Panc1 (cell line): ENCODE data around the gene SULF2. TPM values are rescaled to one million over a fixed set of nuclear protein-coding genes. Genes with fewer than 3 reads are reported as not detected.

ENCODE experiments used
- ATAC-seq: fragments of 200-7000 bp; cut with Tn5 transposase; 2 replicates; pipeline ENCODE4 v1.9.1; 2020; ENCODE audit warnings: mild to moderate bottlenecking, moderate library complexity
- BruUV-seq: library from RNA; stranded (reverse); fragments of 400-500 nt; replicated peaks from 2 replicates; lab custom pipeline; 2021; lab: Mats Ljungman, UMichigan
- CTCF ChIA-PET: fragments of 300-600 bp; sonication (Branson Sonifier 250); formaldehyde crosslinking; loops from one replicate; lab custom pipeline; 2022; ENCODE audit warnings: antibody characterized with exemption; lab: Charles Lee
- POLR2A ChIA-PET: fragments of 300-600 bp; sonication (Branson Sonifier 250); formaldehyde crosslinking; loops from one replicate; lab custom pipeline; 2022; ENCODE audit warnings: antibody characterized with exemption; lab: Charles Lee
- DNase-seq: peaks from one replicate; pipeline ENCODE4 v3.0.0-alpha.2; 2010; ENCODE audit warnings: low read depth, low spot score
- H3K27ac ChIP-seq: 2 replicates; pipeline ENCODE4 v1.5.1; 2011; ENCODE audit warnings: mild to moderate bottlenecking, low read length, inconsistent platforms
- H3K27me3 ChIP-seq: fragments of 200-500 bp; sonication (Bioruptor generic); 2 replicates; pipeline ENCODE4 v1.6.0; 2014; ENCODE audit warnings: low read length, inconsistent platforms; ENCODE audit not compliant: control insufficient read depth, insufficient read depth
- H3K36me3 ChIP-seq: fragments of 200-500 bp; sonication (Bioruptor generic); 2 replicates; pipeline ENCODE4 v1.5.1; 2014; ENCODE audit warnings: inconsistent platforms, mild to moderate bottlenecking, low read length, moderate library complexity; ENCODE audit not compliant: control insufficient read depth, insufficient read depth
- H3K4me1 ChIP-seq: 2 replicates; pipeline ENCODE4 v1.5.1; 2011; ENCODE audit warnings: inconsistent platforms, mild to moderate bottlenecking, low read length, moderate library complexity; ENCODE audit not compliant: control insufficient read depth, insufficient read depth
- H3K4me3 ChIP-seq, 2 experiments: 2 replicates each; pipeline ENCODE4 v1.5.1; 2011 to 2012; ENCODE audit warnings: low read depth in 2 of 2, low read length in 2 of 2, mild to moderate bottlenecking in 2 of 2, inconsistent platforms in 1 of 2, moderate library complexity in 1 of 2
- H3K9me3 ChIP-seq: fragments of 200-500 bp; sonication (Bioruptor generic); 2 replicates; pipeline ENCODE4 v1.5.1; 2014; ENCODE audit warnings: low read depth, mild to moderate bottlenecking, inconsistent platforms, low read length, moderate library complexity; ENCODE audit not compliant: control insufficient read depth, insufficient read depth
- POLR2AphosphoS5 ChIP-seq: IDR thresholded peaks from 2 replicates; pipeline ENCODE4 v1.6.1; 2012; ENCODE audit warnings: mild to moderate bottlenecking, low read depth, low read length, moderate library complexity
- SIN3A ChIP-seq: IDR thresholded peaks from 2 replicates; pipeline ENCODE4 v1.6.1; 2012; ENCODE audit warnings: low read depth, mild to moderate bottlenecking, low read length, moderate library complexity, borderline replicate concordance; ENCODE audit not compliant: insufficient read depth
- TCF7L2 ChIP-seq: IDR thresholded peaks from 2 replicates; pipeline ENCODE4 v1.6.1; 2011; ENCODE audit warnings: mild to moderate bottlenecking, low read depth, low read length, inconsistent platforms
- in situ Hi-C: cut with HindIII; loops from 2 replicates; pipeline ENCODE4 v1.10.0; 2016; ENCODE audit warnings: low sequenced_read_pairs, low pct_unique_long_range_greater_than_20kb
- intact Hi-C: fragments of 100-400 bp; cut with micrococcal nuclease; formaldehyde crosslinking; loops from one replicate; pipeline ENCODE4 v1.10.0; 2022; ENCODE audit not compliant: unreplicated experiment
- total RNA-seq: library from RNA; stranded (reverse); gene quantifications from one replicate; pipeline ENCODE4 v1.2.1, GENCODE V29; 2021; ENCODE audit not compliant: unreplicated experiment
- TF ChIP-seq, protein P1 (sequence below): fragments of 450-650 bp; IDR thresholded peaks from 2 replicates; pipeline ENCODE4 v1.5.1; 2017; ENCODE audit warnings: mild to moderate bottlenecking
- TF ChIP-seq, protein P2 (sequence below), 2 experiments: IDR thresholded peaks; 2 replicates each; pipeline ENCODE4 v1.6.1; 2011 to 2012; ENCODE audit warnings: low read depth in 2 of 2, control low read depth in 1 of 2, low read length in 1 of 2, mild to moderate bottlenecking in 1 of 2, moderate library complexity in 1 of 2; ENCODE audit not compliant: insufficient read depth in 1 of 2

The SULF2 gene
- total RNA-seq, 1 experiment from 2014 or later: 1.4 TPM

DNA sequence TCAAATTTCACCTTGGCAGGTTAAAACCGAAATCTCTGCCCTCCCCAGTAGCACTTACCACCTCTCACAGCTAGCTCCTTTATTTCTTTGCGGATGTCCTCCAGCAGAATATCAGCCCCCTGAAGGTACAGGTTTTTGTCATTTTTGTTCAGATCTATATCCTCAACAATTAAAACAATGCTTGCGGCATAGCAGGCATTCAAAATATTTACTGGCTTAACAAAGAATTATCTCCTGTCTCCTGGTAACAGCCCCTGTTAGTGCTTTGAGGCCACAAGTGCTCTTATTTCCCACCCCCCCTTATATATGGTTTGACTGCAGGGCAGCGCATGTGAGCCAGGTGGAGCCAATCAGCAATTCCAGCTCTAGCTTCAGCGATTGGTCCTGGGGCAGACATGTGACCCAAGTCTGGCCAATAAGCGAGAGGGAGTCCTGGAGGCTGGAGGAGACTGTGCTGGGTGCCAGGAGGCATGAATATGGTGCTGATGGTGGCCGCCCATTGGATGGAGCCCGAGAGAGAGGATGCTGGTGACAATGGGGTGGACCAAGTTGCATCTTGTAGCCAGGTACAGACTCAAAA lies 21.0 kb downstream of the SULF2 start:
- intact Hi-C loops: no loop called here
- Histone ChIP-seq H3K4me1 (no peaks in the 10 kb centered on the region; the same call in 1 of the 2 replicates), H3K4me3 (no peak overlapping the region), H3K27me3 (peaks cover 10% of the 10 kb centered on the region), H3K36me3 (no peaks in the 10 kb centered on the region), H3K27ac (no peak overlapping the region), H3K9me3 (no peaks in the 10 kb centered on the region)
- no peak for DNase-seq
- in situ Hi-C loops: no loop called here
- BruUV-seq: no TSS peak
- TF ChIP-seq, protein P1, sequence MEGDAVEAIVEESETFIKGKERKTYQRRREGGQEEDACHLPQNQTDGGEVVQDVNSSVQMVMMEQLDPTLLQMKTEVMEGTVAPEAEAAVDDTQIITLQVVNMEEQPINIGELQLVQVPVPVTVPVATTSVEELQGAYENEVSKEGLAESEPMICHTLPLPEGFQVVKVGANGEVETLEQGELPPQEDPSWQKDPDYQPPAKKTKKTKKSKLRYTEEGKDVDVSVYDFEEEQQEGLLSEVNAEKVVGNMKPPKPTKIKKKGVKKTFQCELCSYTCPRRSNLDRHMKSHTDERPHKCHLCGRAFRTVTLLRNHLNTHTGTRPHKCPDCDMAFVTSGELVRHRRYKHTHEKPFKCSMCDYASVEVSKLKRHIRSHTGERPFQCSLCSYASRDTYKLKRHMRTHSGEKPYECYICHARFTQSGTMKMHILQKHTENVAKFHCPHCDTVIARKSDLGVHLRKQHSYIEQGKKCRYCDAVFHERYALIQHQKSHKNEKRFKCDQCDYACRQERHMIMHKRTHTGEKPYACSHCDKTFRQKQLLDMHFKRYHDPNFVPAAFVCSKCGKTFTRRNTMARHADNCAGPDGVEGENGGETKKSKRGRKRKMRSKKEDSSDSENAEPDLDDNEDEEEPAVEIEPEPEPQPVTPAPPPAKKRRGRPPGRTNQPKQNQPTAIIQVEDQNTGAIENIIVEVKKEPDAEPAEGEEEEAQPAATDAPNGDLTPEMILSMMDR: no peak
- TF ChIP-seq, protein P2, sequence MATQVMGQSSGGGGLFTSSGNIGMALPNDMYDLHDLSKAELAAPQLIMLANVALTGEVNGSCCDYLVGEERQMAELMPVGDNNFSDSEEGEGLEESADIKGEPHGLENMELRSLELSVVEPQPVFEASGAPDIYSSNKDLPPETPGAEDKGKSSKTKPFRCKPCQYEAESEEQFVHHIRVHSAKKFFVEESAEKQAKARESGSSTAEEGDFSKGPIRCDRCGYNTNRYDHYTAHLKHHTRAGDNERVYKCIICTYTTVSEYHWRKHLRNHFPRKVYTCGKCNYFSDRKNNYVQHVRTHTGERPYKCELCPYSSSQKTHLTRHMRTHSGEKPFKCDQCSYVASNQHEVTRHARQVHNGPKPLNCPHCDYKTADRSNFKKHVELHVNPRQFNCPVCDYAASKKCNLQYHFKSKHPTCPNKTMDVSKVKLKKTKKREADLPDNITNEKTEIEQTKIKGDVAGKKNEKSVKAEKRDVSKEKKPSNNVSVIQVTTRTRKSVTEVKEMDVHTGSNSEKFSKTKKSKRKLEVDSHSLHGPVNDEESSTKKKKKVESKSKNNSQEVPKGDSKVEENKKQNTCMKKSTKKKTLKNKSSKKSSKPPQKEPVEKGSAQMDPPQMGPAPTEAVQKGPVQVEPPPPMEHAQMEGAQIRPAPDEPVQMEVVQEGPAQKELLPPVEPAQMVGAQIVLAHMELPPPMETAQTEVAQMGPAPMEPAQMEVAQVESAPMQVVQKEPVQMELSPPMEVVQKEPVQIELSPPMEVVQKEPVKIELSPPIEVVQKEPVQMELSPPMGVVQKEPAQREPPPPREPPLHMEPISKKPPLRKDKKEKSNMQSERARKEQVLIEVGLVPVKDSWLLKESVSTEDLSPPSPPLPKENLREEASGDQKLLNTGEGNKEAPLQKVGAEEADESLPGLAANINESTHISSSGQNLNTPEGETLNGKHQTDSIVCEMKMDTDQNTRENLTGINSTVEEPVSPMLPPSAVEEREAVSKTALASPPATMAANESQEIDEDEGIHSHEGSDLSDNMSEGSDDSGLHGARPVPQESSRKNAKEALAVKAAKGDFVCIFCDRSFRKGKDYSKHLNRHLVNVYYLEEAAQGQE (IDR thresholded peaks at IDR 0.05; ENCODE audit: insufficient read depth in 1 of 2, low read depth in 2 of 2, low read length in 1 of 2): no peak
- TF ChIP-seq SIN3A (no peak), TCF7L2 (no peak), POLR2AphosphoS5 (no peak)
- ChIA-PET POLR2A (no interaction called here), CTCF (no interaction called here)
- no peak; the same call in 1 of the 2 replicates for ATAC-seq

DNA sequence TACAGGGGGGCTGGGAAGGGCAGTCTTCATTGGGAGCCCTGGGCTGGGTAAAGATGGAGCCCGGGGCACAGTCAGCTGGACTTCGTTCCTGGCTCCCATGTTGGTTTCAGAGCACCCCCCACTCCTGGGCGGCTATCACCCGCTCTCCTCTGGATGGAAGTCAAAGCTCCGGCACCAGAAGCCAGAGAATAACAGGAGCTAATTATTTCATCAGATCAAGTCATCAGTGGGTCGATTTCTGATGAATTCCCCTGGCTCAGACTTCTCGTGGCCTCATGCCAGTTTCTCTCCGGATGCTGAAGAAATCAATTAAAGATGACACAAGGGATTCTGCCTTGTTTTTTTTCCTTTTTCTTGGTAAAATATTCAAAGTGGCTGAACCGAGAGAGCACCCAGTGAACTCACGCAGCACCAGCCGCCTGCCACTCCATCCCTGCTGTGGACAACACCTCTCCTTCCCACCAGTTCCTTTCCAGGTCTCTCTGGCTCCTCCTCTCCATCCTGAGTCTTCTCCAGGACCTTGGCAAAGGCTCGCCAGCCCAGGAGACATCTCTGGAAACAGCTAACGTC lies 22.5 kb downstream of the SULF2 start:
- no peaks in the 10 kb centered on the region; the same call in 1 of the 2 replicates for H3K4me1 ChIP-seq
- CTCF ChIA-PET: no interaction called here
- no TSS peak for BruUV-seq
- TF ChIP-seq TCF7L2 (no peak), SIN3A (no peak), POLR2AphosphoS5 (no peak)
- TF ChIP-seq, protein P2 (IDR thresholded peaks at IDR 0.05; ENCODE audit: insufficient read depth in 1 of 2, low read depth in 2 of 2, low read length in 1 of 2): no peak
- TF ChIP-seq, protein P1: no peak
- no peaks in the 10 kb centered on the region for H3K36me3 ChIP-seq
- POLR2A ChIA-PET: no interaction called here
- in situ Hi-C loops: no loop called here
- H3K9me3 ChIP-seq: no peaks in the 10 kb centered on the region
- DNase-seq: no peak
- intact Hi-C loops: no loop called here
- no peak overlapping the region for H3K27ac ChIP-seq
- H3K4me3 ChIP-seq: no peak overlapping the region
- H3K27me3 ChIP-seq: peaks cover 10% of the 10 kb centered on the region
- ATAC-seq: no peak
